Skin of body (tissue), 2 donors: ENCODE data around the gene MCHR2. TPM values are rescaled to one million over a fixed set of nuclear protein-coding genes. Genes with fewer than 3 reads are reported as not detected.

Experiments used
- DNase-seq: peaks from one replicate; lab custom pipeline; 2025; lab: John Stamatoyannopoulos, UW
- total RNA-seq: library from RNA; depleted of rRNA; stranded (reverse); fragments of >200 nt; gene quantifications from one replicate; pipeline ENCODE4 v1.2.3, GENCODE V29; 2014

Gene MCHR2
- total RNA-seq, 1 donor from 2014 or later = not detected

DNA sequence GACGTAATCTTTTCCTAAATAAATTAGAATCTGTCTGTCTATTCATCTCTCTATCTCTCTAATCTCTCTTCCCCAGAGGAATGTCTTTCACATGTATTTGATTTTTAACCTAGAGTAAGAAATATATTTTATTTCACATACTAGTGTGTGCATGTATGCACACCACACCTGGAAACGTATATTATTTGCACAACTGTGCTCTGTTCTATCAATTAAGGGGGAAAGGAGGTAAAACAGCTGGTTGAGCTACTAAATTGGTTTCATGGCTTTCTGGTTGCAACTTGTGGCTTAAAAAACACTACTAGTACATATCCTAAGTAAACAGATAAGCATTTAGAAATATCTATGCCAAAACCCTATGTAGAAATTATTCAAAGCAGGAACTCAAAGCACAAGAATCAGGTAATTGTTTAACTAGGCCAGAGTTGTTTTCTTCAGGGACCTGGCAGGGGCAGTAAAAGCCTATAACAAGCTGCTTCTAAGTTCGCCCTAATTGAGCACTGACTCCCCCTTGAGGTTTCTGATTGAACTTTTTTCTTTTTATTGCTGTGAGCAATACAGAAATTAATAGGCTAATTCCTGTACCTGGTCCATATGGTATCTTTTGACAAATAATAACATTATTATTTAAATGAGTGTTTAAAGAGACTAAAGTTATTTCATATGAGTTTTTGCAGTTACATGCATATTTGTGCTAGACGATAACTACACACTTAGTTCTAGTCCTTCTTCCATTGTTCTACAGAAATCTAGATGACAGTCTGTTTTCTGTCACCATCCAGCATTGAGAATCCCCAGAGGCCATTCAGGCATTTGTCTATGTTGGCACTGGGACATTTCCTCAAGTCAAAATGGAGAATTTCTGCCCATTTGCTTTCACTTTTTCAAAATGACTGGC, 88.6 kb downstream of the MCHR2 start:
- DNase-seq = no peak

- DNase-seq = no peak
These were observed 92.2 kb downstream of the MCHR2 start for GRCh38 chr6:99901596-99902384.

DNA sequence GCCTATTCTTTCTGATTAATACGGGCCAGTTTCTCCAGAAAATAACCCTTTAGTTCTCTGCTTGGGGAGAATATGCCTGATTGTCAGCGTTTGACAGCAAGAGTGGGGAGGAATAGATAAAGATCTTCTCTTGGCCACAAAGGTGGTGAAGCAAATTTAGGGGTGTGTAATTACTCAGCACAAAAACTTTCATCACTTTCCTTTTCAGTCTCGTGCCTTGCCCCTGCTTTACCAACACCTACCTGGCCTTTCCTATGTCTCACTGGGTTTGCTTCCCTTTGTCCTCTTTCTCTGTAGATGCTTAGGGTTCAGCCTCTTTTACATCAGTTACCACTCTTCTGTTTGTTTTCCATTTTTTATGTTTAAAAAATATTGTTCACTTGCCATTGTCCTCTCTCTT, 99.2 kb downstream of the MCHR2 start:
- DNase-seq = no peak

DNA sequence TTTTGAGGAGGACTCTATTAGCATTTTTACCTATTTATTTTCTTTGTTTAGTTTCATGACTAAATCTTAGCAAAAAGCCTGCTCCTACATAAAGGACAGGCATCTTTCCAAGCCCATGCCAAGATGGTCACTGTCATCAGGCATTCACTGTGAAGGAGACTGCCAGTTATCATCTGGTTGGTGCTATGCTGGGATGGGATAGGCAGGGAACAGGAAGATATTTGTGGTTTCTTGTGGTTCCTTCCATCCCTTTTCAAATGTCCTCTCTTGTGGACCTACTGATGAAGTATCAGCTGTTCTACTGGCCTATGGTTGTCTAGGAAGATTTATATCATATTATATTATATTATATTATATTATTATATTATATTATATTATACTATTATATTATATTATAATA, 107.0 kb downstream of the MCHR2 start:
- DNase-seq = no peak

GRCh38 chr6:99885051-99885450, 109.0 kb downstream of the MCHR2 start:
- DNase-seq = no peak

- no peak for DNase-seq
These were observed 111.8 kb downstream of the MCHR2 start for GRCh38 chr6:99882128-99882702.

DNA sequence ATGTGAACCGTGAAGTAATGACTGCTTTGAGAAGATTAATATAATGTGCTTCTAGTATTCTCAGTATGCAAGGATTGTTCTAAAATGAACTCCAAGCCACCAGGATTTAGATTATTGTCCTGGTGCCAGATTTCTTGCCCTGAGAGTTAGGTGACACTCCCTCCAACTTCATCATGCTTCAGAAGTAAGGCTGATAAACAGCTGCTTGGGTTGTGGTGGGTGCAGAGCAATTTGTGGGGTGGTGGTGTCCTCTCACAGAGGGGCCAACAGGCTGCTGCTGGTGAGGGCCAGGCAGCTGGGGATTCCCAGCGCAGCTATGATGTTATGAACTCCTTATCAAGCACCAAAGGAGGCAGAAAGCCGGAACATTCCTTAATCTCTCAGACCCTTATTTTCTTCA, 114.6 kb downstream of the MCHR2 start:
- DNase-seq = no peak

GRCh38 chr6:99875068-99875467, 119.0 kb downstream of the MCHR2 start:
- no peak for DNase-seq

DNA sequence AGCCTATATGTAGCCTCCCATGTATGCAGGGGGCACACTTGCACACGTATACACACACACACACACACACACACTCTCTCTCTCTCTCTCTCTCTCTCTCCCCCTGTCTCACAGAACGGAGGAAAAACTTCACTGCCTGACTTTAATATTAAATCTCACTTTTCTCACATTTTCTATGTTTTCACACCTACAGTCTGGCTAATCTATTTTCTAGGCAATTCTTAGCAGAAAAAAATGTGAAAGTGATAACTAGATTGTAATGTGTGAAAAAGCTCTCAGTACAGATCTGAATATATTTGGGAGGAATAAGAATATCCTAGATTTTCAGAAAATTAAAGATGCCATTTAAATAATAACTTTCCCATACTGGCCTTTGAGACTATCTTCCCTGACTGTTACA, 120.9 kb downstream of the MCHR2 start:
- DNase-seq = no peak

DNA sequence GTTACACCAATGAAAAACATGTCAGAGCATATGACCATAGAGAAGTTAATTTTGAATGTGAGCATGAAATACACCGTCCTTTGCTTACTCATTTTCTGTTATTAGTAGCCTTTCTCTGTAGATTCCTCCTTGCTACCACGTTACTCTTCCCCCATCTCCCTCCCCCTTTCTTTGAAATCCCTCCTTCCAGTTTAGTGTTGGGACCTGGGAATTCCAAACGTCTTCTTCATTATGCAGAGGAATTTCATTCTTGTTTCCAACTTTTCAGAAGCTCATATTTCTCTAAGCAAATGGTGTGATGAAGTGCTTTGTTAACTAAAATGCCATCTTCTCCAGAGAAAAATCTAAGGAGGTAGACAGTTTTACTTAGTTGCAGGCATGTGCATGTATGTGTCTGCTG, 122.4 kb downstream of the MCHR2 start:
- DNase-seq = no peak
